ENCODE measurements around the gene ENO3. TPM values are rescaled to one million over a fixed set of nuclear protein-coding genes. Genes with fewer than 3 reads are reported as not detected.

Gene ENO3
- total and polyA plus RNA-seq, 2 experiments from 2014 or later, result 12.1 to 19.6 TPM

- TF ChIP-seq STAT1 (IDR thresholded peaks at IDR 0.05; ENCODE audit: unreplicated experiment) (peak; percentile 49), POLR2AphosphoS5 (IDR thresholded peaks at IDR 0.05; ENCODE audit: low read depth) (peak; percentile 82), ZNF114 (CRISPR knock-in tag; IDR thresholded peaks at IDR 0.05) (no peak), EZH2phosphoT487 (IDR thresholded peaks at IDR 0.05; ENCODE audit: unreplicated experiment) (no peak)
Observed at GRCh38 chr17:4997302-4998026, 46.5 kb downstream of the ENO3 start, which contains the start of the genes INCA1 and KIF1C. INCA1 (minus strand) TSS chr17:4997522; CDS start chr17:4994437, 3,085 bp downstream. KIF1C (plus strand) TSS chr17:4997950; CDS start chr17:5000247, 2,297 bp downstream.

GRCh38 chr17:4998027-4998731 lies 47.3 kb downstream of the ENO3 start:
- H3K79me2 ChIP-seq (replicated peaks; ENCODE audit: insufficient read depth), result peaks cover 16% of the 10 kb centered on the region
- peak overlapping the region; percentile 94 for H3K4me3 ChIP-seq
- H3K9me2 ChIP-seq (ENCODE audit: insufficient read depth), result no peaks in the 10 kb centered on the region
- no peaks in the 10 kb centered on the region; the same call in none of the 2 replicates for H4K20me1 ChIP-seq (replicated peaks; ENCODE audit: insufficient read depth)
- H3K4me2 ChIP-seq, result peak overlapping the region; percentile 98
- peaks cover 19% of the 10 kb centered on the region; the same call in 1 of the 2 replicates for H3K4me1 ChIP-seq (ENCODE audit: insufficient read depth)
- TF ChIP-seq NANOG (IDR thresholded peaks at IDR 0.05; ENCODE audit: borderline replicate concordance) (no peak), ZNF462 (CRISPR knock-in tag; IDR thresholded peaks at IDR 0.05) (no peak), ZNF331 (CRISPR knock-in tag; IDR thresholded peaks at IDR 0.05; ENCODE audit: low read depth) (no peak)
- H3K27me3 Mint-ChIP-seq (ENCODE audit: insufficient read depth, low read depth, poor library complexity), result peaks cover 33% of the 10 kb centered on the region
- H3K36me3 Mint-ChIP-seq (ENCODE audit: low read depth), result peaks cover 30% of the 10 kb centered on the region
- peaks cover 11% of the 10 kb centered on the region; the same call in 1 of the 2 replicates for H3K27me3 ChIP-seq (ENCODE audit: insufficient read depth)
- no peak overlapping the region for H3K27ac ChIP-seq (ENCODE audit: low read depth)
- peak; percentile 19 for ATAC-seq
- 0 out of 2 replicates have a peak, but pooled peaks cover 2% of the 10 kb centered on the region for H3F3A ChIP-seq (replicated peaks; ENCODE audit: low read depth)
- H3K4me1 Mint-ChIP-seq, result peaks cover 21% of the 10 kb centered on the region
- peak; percentile 85 for DNase-seq (ENCODE audit: low spot score)
- H3K36me3 ChIP-seq (ENCODE audit: insufficient read depth), result peaks cover 5% of the 10 kb centered on the region; the same call in 1 of the 2 replicates
- H3K9me3 Mint-ChIP-seq, result 0 out of 3 replicates have a peak, but pooled peaks cover 3% of the 10 kb centered on the region
- H2AFZ ChIP-seq, result no peak overlapping the region
- no peak overlapping the region for H3K27ac Mint-ChIP-seq
- H3K4me3 Mint-ChIP-seq, result peak overlapping the region; percentile 85

More at GRCh38 chr17:4997302-4998026, 46.5 kb downstream of the ENO3 start, which contains the start of the genes INCA1 and KIF1C:
- Histone ChIP-seq H2AFZ (peak within 1 kb of the TSS; percentile 96), H3K27me3 (ENCODE audit: insufficient read depth) (peaks cover 11% of the 10 kb centered on the region; the same call in 1 of the 2 replicates), H3K27ac (ENCODE audit: low read depth) (peak within 1 kb of the TSS; percentile 45; the same call in 1 of the 2 replicates), H4K20me1 (replicated peaks; ENCODE audit: insufficient read depth) (no peaks in the 10 kb centered on the region; the same call in none of the 2 replicates), H3K4me2 (peak within 1 kb of the TSS; percentile 98), H3F3A (replicated peaks; ENCODE audit: low read depth) (0 out of 2 replicates have a peak, but pooled peaks cover 2% of the 10 kb centered on the region), H3K79me2 (replicated peaks; ENCODE audit: insufficient read depth) (peaks cover 16% of the 10 kb centered on the region), H3K4me1 (ENCODE audit: insufficient read depth) (peaks cover 19% of the 10 kb centered on the region; the same call in 1 of the 2 replicates), H3K36me3 (ENCODE audit: insufficient read depth) (peaks cover 5% of the 10 kb centered on the region; the same call in 1 of the 2 replicates), H3K9me2 (ENCODE audit: insufficient read depth) (no peaks in the 10 kb centered on the region), H3K4me3 (peak within 1 kb of the TSS; percentile 94)
- no peak within 1 kb of the TSS for H3K27ac Mint-ChIP-seq
- 0 out of 3 replicates have a peak, but pooled peaks cover 3% of the 10 kb centered on the region for H3K9me3 Mint-ChIP-seq
- peaks cover 23% of the 10 kb centered on the region for H3K36me3 Mint-ChIP-seq (ENCODE audit: low read depth)
- peaks cover 32% of the 10 kb centered on the region for H3K27me3 Mint-ChIP-seq (ENCODE audit: insufficient read depth, low read depth, poor library complexity)
- ATAC-seq (peak; percentile 77), DNase-seq (ENCODE audit: low spot score) (peak; percentile 96)
- peak within 1 kb of the TSS; percentile 85 for H3K4me3 Mint-ChIP-seq
- H3K4me1 Mint-ChIP-seq, result peaks cover 21% of the 10 kb centered on the region
